H9 (cell line): ENCODE results near the gene PRTFDC1. TPM values are rescaled to one million over a fixed set of nuclear protein-coding genes. Genes with fewer than 3 reads are reported as not detected.

ENCODE experiments used
- DNase-seq: peaks from one replicate; pipeline ENCODE4 v3.0.0-alpha.2; 2017
- H2AFZ ChIP-seq: one replicate; pipeline ENCODE4 v1.6.1; 2013; ENCODE audit warnings: mild to moderate bottlenecking, low read length, control low read depth, moderate library complexity
- H2AK5ac ChIP-seq: 2 replicates; pipeline ENCODE4 v1.6.1; 2013; ENCODE audit warnings: low read length, control low read depth, mixed read lengths; ENCODE audit not compliant: insufficient read length
- H2BK120ac ChIP-seq: one replicate; pipeline ENCODE4 v1.6.1; 2013; ENCODE audit warnings: low read depth, mild to moderate bottlenecking, low read length, control low read depth, inconsistent platforms; ENCODE audit not compliant: poor library complexity, severe bottlenecking
- H2BK12ac ChIP-seq: 2 replicates; pipeline ENCODE4 v1.6.1; 2013; ENCODE audit warnings: low read length, control low read depth, mixed read lengths, low read depth; ENCODE audit not compliant: insufficient read length
- H2BK15ac ChIP-seq: 2 replicates; pipeline ENCODE4 v1.6.1; 2013; ENCODE audit warnings: low read depth, low read length, control low read depth
- H2BK20ac ChIP-seq: one replicate; pipeline ENCODE4 v1.6.1; 2013; ENCODE audit warnings: low read depth, mild to moderate bottlenecking, low read length, control low read depth, inconsistent platforms; ENCODE audit not compliant: poor library complexity, severe bottlenecking
- H2BK5ac ChIP-seq: 2 replicates; pipeline ENCODE4 v1.6.1; 2013; ENCODE audit warnings: low read length, control low read depth, mixed read lengths; ENCODE audit not compliant: insufficient read length
- H3K14ac ChIP-seq: 2 replicates; pipeline ENCODE4 v1.6.1; 2013; ENCODE audit warnings: low read length, control low read depth; ENCODE audit not compliant: insufficient read depth
- H3K18ac ChIP-seq: 2 replicates; pipeline ENCODE4 v1.6.1; 2013; ENCODE audit warnings: low read depth, mild to moderate bottlenecking, mixed read lengths, low read length, control low read depth; ENCODE audit not compliant: insufficient read length
- H3K23ac ChIP-seq: 2 replicates; pipeline ENCODE4 v1.6.1; 2013; ENCODE audit warnings: low read length, control low read depth, mixed read lengths, low read depth; ENCODE audit not compliant: insufficient read length
- H3K23me2 ChIP-seq: 2 replicates; pipeline ENCODE4 v1.6.1; 2013; ENCODE audit warnings: low read depth, mild to moderate bottlenecking, mixed read lengths, low read length, control low read depth; ENCODE audit not compliant: insufficient read length, poor library complexity, severe bottlenecking
- H3K27ac ChIP-seq: 2 replicates; pipeline ENCODE4 v1.5.1; 2013; ENCODE audit warnings: low read length, control low read depth, mixed read lengths, low read depth; ENCODE audit not compliant: insufficient read length
- H3K27me3 ChIP-seq: 2 replicates; pipeline ENCODE4 v1.6.1; 2013; ENCODE audit warnings: low read length, control low read depth, inconsistent platforms; ENCODE audit not compliant: insufficient read depth
- H3K4ac ChIP-seq: 2 replicates; pipeline ENCODE4 v1.6.1; 2013; ENCODE audit warnings: low read depth, mild to moderate bottlenecking, control low read depth, inconsistent platforms, low read length, moderate library complexity
- H3K4me1 ChIP-seq: 2 replicates; pipeline ENCODE4 v1.6.1; 2013; ENCODE audit warnings: low read length, control low read depth, inconsistent platforms; ENCODE audit not compliant: insufficient read depth
- H3K4me2 ChIP-seq: 2 replicates; pipeline ENCODE4 v1.6.1; 2013; ENCODE audit warnings: low read length, control low read depth, mixed read lengths; ENCODE audit not compliant: insufficient read length, insufficient read depth
- H3K56ac ChIP-seq: 2 replicates; pipeline ENCODE4 v1.6.1; 2013; ENCODE audit warnings: low read depth, mild to moderate bottlenecking, mixed read lengths, low read length, control low read depth; ENCODE audit not compliant: insufficient read length
- H3K79me1 ChIP-seq: 2 replicates; pipeline ENCODE4 v1.6.1; 2013; ENCODE audit warnings: low read depth, mild to moderate bottlenecking, moderate library complexity, low read length, control low read depth, inconsistent platforms; ENCODE audit not compliant: insufficient read depth, poor library complexity, severe bottlenecking
- H3K79me2 ChIP-seq: 2 replicates; pipeline ENCODE4 v1.6.1; 2013; ENCODE audit warnings: low read length, control low read depth, inconsistent platforms; ENCODE audit not compliant: insufficient read depth
- H3K9ac ChIP-seq: 2 replicates; pipeline ENCODE4 v1.6.1; 2013; ENCODE audit warnings: low read length, control low read depth, mixed read lengths; ENCODE audit not compliant: insufficient read length; ENCODE audit errors: extremely low read depth
- H3K9me3 ChIP-seq: one replicate; pipeline ENCODE4 v1.6.1; 2013; ENCODE audit warnings: low read depth, low read length, inconsistent platforms; ENCODE audit not compliant: control insufficient read depth
- H3T11ph ChIP-seq: one replicate; pipeline ENCODE4 v1.6.1; 2013; ENCODE audit warnings: mild to moderate bottlenecking, low read length, control low read depth, inconsistent platforms
- H4K20me1 ChIP-seq: one replicate; pipeline ENCODE4 v1.6.1; 2013; ENCODE audit not compliant: control insufficient read depth, insufficient read length, insufficient read depth
- H4K5ac ChIP-seq: 2 replicates; pipeline ENCODE4 v1.6.1; 2013; ENCODE audit warnings: low read depth, mild to moderate bottlenecking, mixed read lengths, low read length, control low read depth; ENCODE audit not compliant: insufficient read length
- H4K8ac ChIP-seq: replicated peaks from 2 replicates; pipeline ENCODE4 v1.6.1; 2013; ENCODE audit warnings: low read length, control low read depth, mixed read lengths, low read depth; ENCODE audit not compliant: insufficient read length
- H4K91ac ChIP-seq: 2 replicates; pipeline ENCODE4 v1.6.1; 2013; ENCODE audit warnings: low read depth, mild to moderate bottlenecking, moderate library complexity, mixed read lengths, low read length, control low read depth; ENCODE audit not compliant: insufficient read length
- H3K27ac Mint-ChIP-seq, 3 experiments: 2 replicates in 2 of 3; 3 replicates in 1 of 3; pipeline ENCODE4 v1.8.0; 2020 to 2021; ENCODE audit warnings: mixed read lengths in 3 of 3, mild to moderate bottlenecking in 1 of 3, moderate library complexity in 1 of 3
- H3K27me3 Mint-ChIP-seq: 2 replicates; pipeline ENCODE4 v1.8.0; 2021; ENCODE audit warnings: low read depth, mild to moderate bottlenecking, moderate library complexity, mixed read lengths
- H3K36me3 Mint-ChIP-seq, 3 experiments: 2 replicates in 2 of 3; 3 replicates in 1 of 3; pipeline ENCODE4 v1.8.0; 2020 to 2021; ENCODE audit warnings: low read depth in 3 of 3, mixed read lengths in 3 of 3; ENCODE audit not compliant: insufficient read depth in 1 of 3
- H3K4me1 Mint-ChIP-seq, 2 experiments: 2 replicates each; pipeline ENCODE4 v1.8.0; 2020; ENCODE audit warnings: mixed read lengths in 2 of 2
- H3K4me3 Mint-ChIP-seq, 2 experiments: 2 replicates in 1 of 2; 3 replicates in 1 of 2; pipeline ENCODE4 v1.8.0; 2020 to 2021; ENCODE audit warnings: mild to moderate bottlenecking in 2 of 2, mixed read lengths in 2 of 2, moderate library complexity in 1 of 2
- H3K9me3 Mint-ChIP-seq, 2 experiments: 2 replicates in 1 of 2; 3 replicates in 1 of 2; pipeline ENCODE4 v1.8.0; 2020; ENCODE audit warnings: mild to moderate bottlenecking in 2 of 2, mixed read lengths in 2 of 2, moderate library complexity in 1 of 2
- WGBS: extraction: QIAGEN DNeasy Blood & Tissue Kit; methylation state at CpG from one replicate; pipeline ENCODE4 v1.1.7; 2013; ENCODE audit warnings: missing lambda C conversion rate, low lambda C conversion rate, mixed read lengths; ENCODE audit not compliant: insufficient read length; ENCODE audit errors: extremely low coverage; 5-methylcytosine and 5-hydroxymethylcytosine counted together
- total RNA-seq: library from RNA; stranded (reverse); gene quantifications from 2 replicates; pipeline ENCODE4 v1.2.1, GENCODE V29; 2021
- TF ChIP-seq, protein P1 (sequence below): fragments of 200-600 bp; sonication (generic); conservative IDR thresholded peaks from 3 replicates; pipeline ENCODE4 v1.8.0; 2021; ENCODE audit warnings: antibody characterized with exemption, mild to moderate bottlenecking

The PRTFDC1 gene
- total RNA-seq, 1 experiment from 2014 or later, result 7.5 TPM

DNA sequence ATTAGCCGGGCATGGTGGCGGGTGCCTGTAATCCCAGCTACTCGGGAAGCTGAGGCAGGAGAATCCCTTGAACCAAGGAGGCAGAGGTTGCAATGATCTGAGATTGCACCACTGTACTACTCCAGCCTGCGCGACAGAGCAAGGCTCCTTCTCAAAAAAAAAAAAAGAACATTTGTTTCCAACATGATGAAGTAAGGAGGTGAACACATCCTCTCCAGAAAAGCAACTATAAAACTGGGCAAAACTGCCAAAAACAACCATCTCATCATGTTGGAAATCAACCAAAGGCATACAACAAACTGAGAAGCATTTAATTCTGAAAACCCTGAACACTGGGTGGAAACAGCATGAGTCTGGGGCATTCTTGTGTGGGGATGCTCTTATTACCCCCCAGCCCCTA is 14.3 kb downstream of the PRTFDC1 start:
- no peak overlapping the region for H2BK20ac ChIP-seq
- H2AFZ ChIP-seq, result no peak overlapping the region
- H3K23ac ChIP-seq, result no peak overlapping the region
- H3K23me2 ChIP-seq, result no peaks in the 10 kb centered on the region
- Mint-ChIP-seq H3K27me3 (no peaks in the 10 kb centered on the region), H3K36me3 (peaks cover 7 to 20% (median 11%) of the 10 kb centered on the region in 3 experiments; a peak in 5 of 7 replicates), H3K4me1 (peaks cover 0 to 5% of the 10 kb centered on the region in 2 experiments; a peak in 3 of 4 replicates), H3K9me3 (peaks cover 4 to 8% of the 10 kb centered on the region in 2 experiments; a peak in 3 of 5 replicates), H3K27ac (no peak overlapping the region), H3K4me3 (no peak overlapping the region)
- no peaks in the 10 kb centered on the region for H4K20me1 ChIP-seq
- no peak overlapping the region for H4K5ac ChIP-seq
- H3K79me1 ChIP-seq, result no peaks in the 10 kb centered on the region
- H3K56ac ChIP-seq, result no peak overlapping the region
- H3K9ac ChIP-seq, result no peak overlapping the region
- no peaks in the 10 kb centered on the region for H3K27me3 ChIP-seq
- no peak overlapping the region for H2BK120ac ChIP-seq
- H3K9me3 ChIP-seq, result no peaks in the 10 kb centered on the region
- no peak overlapping the region for H4K91ac ChIP-seq
- no peak overlapping the region for H3T11ph ChIP-seq
- H2AK5ac ChIP-seq, result no peak overlapping the region
- H2BK12ac ChIP-seq, result no peak overlapping the region
- H4K8ac ChIP-seq, result no peak overlapping the region
- no peak for DNase-seq
- no peaks in the 10 kb centered on the region for H3K79me2 ChIP-seq
- TF ChIP-seq, protein P1, sequence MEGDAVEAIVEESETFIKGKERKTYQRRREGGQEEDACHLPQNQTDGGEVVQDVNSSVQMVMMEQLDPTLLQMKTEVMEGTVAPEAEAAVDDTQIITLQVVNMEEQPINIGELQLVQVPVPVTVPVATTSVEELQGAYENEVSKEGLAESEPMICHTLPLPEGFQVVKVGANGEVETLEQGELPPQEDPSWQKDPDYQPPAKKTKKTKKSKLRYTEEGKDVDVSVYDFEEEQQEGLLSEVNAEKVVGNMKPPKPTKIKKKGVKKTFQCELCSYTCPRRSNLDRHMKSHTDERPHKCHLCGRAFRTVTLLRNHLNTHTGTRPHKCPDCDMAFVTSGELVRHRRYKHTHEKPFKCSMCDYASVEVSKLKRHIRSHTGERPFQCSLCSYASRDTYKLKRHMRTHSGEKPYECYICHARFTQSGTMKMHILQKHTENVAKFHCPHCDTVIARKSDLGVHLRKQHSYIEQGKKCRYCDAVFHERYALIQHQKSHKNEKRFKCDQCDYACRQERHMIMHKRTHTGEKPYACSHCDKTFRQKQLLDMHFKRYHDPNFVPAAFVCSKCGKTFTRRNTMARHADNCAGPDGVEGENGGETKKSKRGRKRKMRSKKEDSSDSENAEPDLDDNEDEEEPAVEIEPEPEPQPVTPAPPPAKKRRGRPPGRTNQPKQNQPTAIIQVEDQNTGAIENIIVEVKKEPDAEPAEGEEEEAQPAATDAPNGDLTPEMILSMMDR, result no peak
- H3K18ac ChIP-seq, result no peak overlapping the region
- H3K4ac ChIP-seq, result no peak overlapping the region
- no peak overlapping the region for H2BK15ac ChIP-seq
- H3K4me1 ChIP-seq, result no peaks in the 10 kb centered on the region
- no peak overlapping the region for H2BK5ac ChIP-seq
- no peak overlapping the region for H3K27ac ChIP-seq
- no peak overlapping the region for H3K14ac ChIP-seq
- WGBS, result no CpG with 5 or more reads among the region's 5 CpGs
- no peak overlapping the region for H3K4me2 ChIP-seq
